AG09309 (cell line): Measurements from ENCODE around the gene PDXP.
A peak's percentile ranks its signal among the peaks of the same experiment; 100 is the strongest.

ENCODE experiments used
- DNase-seq: peaks from one replicate; pipeline ENCODE4 v3.0.0-alpha.2; 2010; ENCODE audit warnings: low read depth
- H3K4me3 ChIP-seq: 2 replicates; pipeline ENCODE4 v1.5.1; 2011; ENCODE audit warnings: mild to moderate bottlenecking, low read depth, low read length, moderate library complexity; ENCODE audit not compliant: control insufficient read depth
- CTCF ChIP-seq: IDR thresholded peaks from 2 replicates; pipeline ENCODE4 v1.5.1; 2011; ENCODE audit warnings: mild to moderate bottlenecking, low read depth, low read length, inconsistent platforms; ENCODE audit not compliant: insufficient read depth, control insufficient read depth; ENCODE audit errors: missing control alignments

PDXP gene

GRCh38 chr22:37617431-37617830, 41.1 kb upstream of the PDXP start:
- H3K4me3 ChIP-seq: no peak overlapping the region
- no peak for TF ChIP-seq CTCF
- DNase-seq: no peak

- no peak for DNase-seq
- TF ChIP-seq CTCF: no peak
- no peak overlapping the region for H3K4me3 ChIP-seq
These were observed 40.4 kb upstream of the PDXP start for GRCh38 chr22:37618072-37618656.

GRCh38 chr22:37618674-37619073, 39.8 kb upstream of the PDXP start:
- no peak for TF ChIP-seq CTCF
- no peak overlapping the region for H3K4me3 ChIP-seq
- DNase-seq: no peak

GRCh38 chr22:37619991-37620390, 38.5 kb upstream of the PDXP start:
- no peak overlapping the region for H3K4me3 ChIP-seq
- no peak for TF ChIP-seq CTCF
- DNase-seq: no peak

- no peak overlapping the region for H3K4me3 ChIP-seq
- DNase-seq: no peak
- no peak for TF ChIP-seq CTCF
These were observed 37.1 kb upstream of the PDXP start for GRCh38 chr22:37621352-37621860.

- DNase-seq: no peak
- no peak overlapping the region for H3K4me3 ChIP-seq
- peak; percentile 81 for TF ChIP-seq CTCF
These were observed 35.2 kb upstream of the PDXP start for GRCh38 chr22:37623075-37624016.
